Transverse colon (tissue), 4 donors: ENCODE results near the gene ANLN. TPM values are rescaled to one million over a fixed set of nuclear protein-coding genes. Genes with fewer than 3 reads are reported as not detected.

Experiments
- DNase-seq: peaks from one replicate; pipeline ENCODE4 v3.0.0-alpha.2; 2019
- H3K27ac ChIP-seq, 4 donors: fragments of 200-600 bp; sonication (generic); 2 replicates each; pipeline ENCODE4 v1.5.1; 2016 to 2018; ENCODE audit warnings: inconsistent platforms in 4 of 4
- H3K27me3 ChIP-seq: fragments of 200-600 bp; sonication (generic); 2 replicates; pipeline ENCODE4 v1.5.1; 2017; ENCODE audit warnings: inconsistent platforms
- H3K36me3 ChIP-seq, 4 donors: fragments of 200-600 bp; sonication (generic); 2 replicates each; pipeline ENCODE4 v1.5.1; 2017 to 2019; ENCODE audit warnings: inconsistent platforms in 4 of 4
- H3K4me1 ChIP-seq, 4 donors: fragments of 200-600 bp; sonication (generic); 2 replicates each; pipeline ENCODE4 v1.5.1; 2017 to 2020; ENCODE audit warnings: inconsistent platforms in 4 of 4
- H3K4me3 ChIP-seq, 4 donors: fragments of 200-600 bp; sonication (generic); 1 replicate in 1 of 4; 2 replicates in 3 of 4; pipeline versions ENCODE4 v1.5.1 to v1.6.1; 2017 to 2019; ENCODE audit warnings: inconsistent platforms in 4 of 4
- H3K9me3 ChIP-seq, 2 donors: fragments of 200-600 bp; sonication (generic); 2 replicates each; pipeline ENCODE4 v1.5.1; 2017 to 2019; ENCODE audit warnings: inconsistent platforms in 2 of 2
- EP300 ChIP-seq: sonication (generic); formaldehyde crosslinking; IDR thresholded peaks from one replicate; pipeline ENCODE4 v1.6.1; 2017; ENCODE audit warnings: antibody characterized with exemption, low read depth
- POLR2A ChIP-seq: fragments of 450-650 bp; IDR thresholded peaks from one replicate; pipeline ENCODE4 v1.6.1; 2016; ENCODE audit warnings: antibody characterized with exemption, mild to moderate bottlenecking, moderate library complexity
- POLR2AphosphoS5 ChIP-seq, 3 donors: sonication (generic); formaldehyde crosslinking; IDR thresholded peaks; one replicate each; pipeline ENCODE4 v1.6.1; 2016; ENCODE audit warnings: antibody characterized with exemption in 3 of 3
- WGBS, 2 donors: methylation state at CpG; one replicate each; pipeline ENCODE4 v1.1.5; 2018; ENCODE audit warnings: low coverage in 1 of 2; 5-methylcytosine and 5-hydroxymethylcytosine counted together
- in situ Hi-C, 4 donors: fragments of 200-750 bp; cut with MboI; loops; one replicate each; pipeline versions ENCODE4 v1.15.0 to v1.15.1; 2017; ENCODE audit warnings: low sequenced_read_pairs in 3 of 4, low pct_ligation_motif_present in 1 of 4, low pct_unique_long_range_greater_than_20kb in 1 of 4
- intact Hi-C: fragments of 100-400 bp; cut with DNase I; formaldehyde crosslinking; loops from one replicate; pipeline ENCODE4 v1.15.1; 2023; ENCODE audit warnings: low total_unique reads
- total RNA-seq, 4 donors: library from RNA; depleted of rRNA; stranded (reverse); fragments of >200 nt; gene quantifications; one replicate each; pipeline ENCODE4 v1.1.0, GENCODE V29; 2016
- TF ChIP-seq, protein P1 (sequence below), 5 experiments: fragments of 200-600 bp in 3 of 5; fragments of 450-650 bp in 2 of 5; sonication (generic) in 3 of 5; IDR thresholded peaks; 1 replicate in 2 of 5; 2 replicates in 3 of 5; pipeline ENCODE4 v1.5.1; 2016 to 2017; ENCODE audit warnings: antibody characterized with exemption in 5 of 5, inconsistent platforms in 3 of 5, mild to moderate bottlenecking in 2 of 5, moderate library complexity in 1 of 5

The ANLN gene
- total RNA-seq, 4 donors from 2014 or later, result 0.37 to 97.1 (median 5.7) TPM

- WGBS, 2 donors, result 86 to 98% methylated on average over 4 of the region's 4 CpGs
- no peak overlapping the region for H3K27ac ChIP-seq
Observed at GRCh38 chr7:36396150-36396549, 6.5 kb downstream of the ANLN start.

GRCh38 chr7:36400036-36400435, 10.4 kb downstream of the ANLN start:
- Histone ChIP-seq H3K9me3 (no peaks in the 10 kb centered on the region), H3K4me1 (peaks cover 0 to 5% (median 2%) of the 10 kb centered on the region in 4 donors), H3K27me3 (no peaks in the 10 kb centered on the region), H3K36me3 (no peaks in the 10 kb centered on the region), H3K4me3 (no peak overlapping the region), H3K27ac (no peak overlapping the region)
- no peak for DNase-seq
- in situ Hi-C loops, result no loop called here
- intact Hi-C loops, result no loop called here
- TF ChIP-seq POLR2AphosphoS5 (IDR thresholded peaks at IDR 0.05) (no peak), POLR2A (no peak)
- TF ChIP-seq, protein P1, sequence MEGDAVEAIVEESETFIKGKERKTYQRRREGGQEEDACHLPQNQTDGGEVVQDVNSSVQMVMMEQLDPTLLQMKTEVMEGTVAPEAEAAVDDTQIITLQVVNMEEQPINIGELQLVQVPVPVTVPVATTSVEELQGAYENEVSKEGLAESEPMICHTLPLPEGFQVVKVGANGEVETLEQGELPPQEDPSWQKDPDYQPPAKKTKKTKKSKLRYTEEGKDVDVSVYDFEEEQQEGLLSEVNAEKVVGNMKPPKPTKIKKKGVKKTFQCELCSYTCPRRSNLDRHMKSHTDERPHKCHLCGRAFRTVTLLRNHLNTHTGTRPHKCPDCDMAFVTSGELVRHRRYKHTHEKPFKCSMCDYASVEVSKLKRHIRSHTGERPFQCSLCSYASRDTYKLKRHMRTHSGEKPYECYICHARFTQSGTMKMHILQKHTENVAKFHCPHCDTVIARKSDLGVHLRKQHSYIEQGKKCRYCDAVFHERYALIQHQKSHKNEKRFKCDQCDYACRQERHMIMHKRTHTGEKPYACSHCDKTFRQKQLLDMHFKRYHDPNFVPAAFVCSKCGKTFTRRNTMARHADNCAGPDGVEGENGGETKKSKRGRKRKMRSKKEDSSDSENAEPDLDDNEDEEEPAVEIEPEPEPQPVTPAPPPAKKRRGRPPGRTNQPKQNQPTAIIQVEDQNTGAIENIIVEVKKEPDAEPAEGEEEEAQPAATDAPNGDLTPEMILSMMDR (IDR thresholded peaks at IDR 0.05), result no peak
- WGBS, 2 donors, result 69 to 82% methylated on average over 2 to 3 of the region's 3 CpGs

More at GRCh38 chr7:36396150-36396549, 6.5 kb downstream of the ANLN start:
- DNase-seq, result no peak
- Histone ChIP-seq H3K9me3 (no peaks in the 10 kb centered on the region), H3K4me3 (no peak overlapping the region), H3K36me3 (no peaks in the 10 kb centered on the region), H3K27me3 (no peaks in the 10 kb centered on the region), H3K4me1 (peaks cover 0 to 11% (median 5%) of the 10 kb centered on the region in 4 donors)
- in situ Hi-C loops (no loop called here), intact Hi-C loops (loop anchor here (5.0 kb wide), 1 partner anchor 524 kb away; no protein-coding TSS in a partner anchor)
- TF ChIP-seq EP300, result no peak
- no peak for TF ChIP-seq POLR2AphosphoS5 (IDR thresholded peaks at IDR 0.05)
- TF ChIP-seq, protein P1 (IDR thresholded peaks at IDR 0.05), result no peak
- no peak for TF ChIP-seq POLR2A

GRCh38 chr7:36400606-36401005, 10.9 kb downstream of the ANLN start:
- Histone ChIP-seq H3K27me3 (no peaks in the 10 kb centered on the region), H3K4me1 (peaks cover 0 to 8% (median 2%) of the 10 kb centered on the region in 4 donors), H3K36me3 (no peaks in the 10 kb centered on the region), H3K9me3 (no peaks in the 10 kb centered on the region), H3K4me3 (no peak overlapping the region), H3K27ac (no peak overlapping the region)
- TF ChIP-seq, protein P1 (IDR thresholded peaks at IDR 0.05), result no peak
- TF ChIP-seq POLR2AphosphoS5 (IDR thresholded peaks at IDR 0.05) (no peak), POLR2A (no peak), EP300 (no peak)
- in situ Hi-C loops, result no loop called here
- 100% methylated on average over 3 of the region's 3 CpGs; no CpG with 5 or more reads in 1 of the 2 donors for WGBS, 2 donors
- DNase-seq, result no peak
- intact Hi-C loops, result no loop called here

DNA sequence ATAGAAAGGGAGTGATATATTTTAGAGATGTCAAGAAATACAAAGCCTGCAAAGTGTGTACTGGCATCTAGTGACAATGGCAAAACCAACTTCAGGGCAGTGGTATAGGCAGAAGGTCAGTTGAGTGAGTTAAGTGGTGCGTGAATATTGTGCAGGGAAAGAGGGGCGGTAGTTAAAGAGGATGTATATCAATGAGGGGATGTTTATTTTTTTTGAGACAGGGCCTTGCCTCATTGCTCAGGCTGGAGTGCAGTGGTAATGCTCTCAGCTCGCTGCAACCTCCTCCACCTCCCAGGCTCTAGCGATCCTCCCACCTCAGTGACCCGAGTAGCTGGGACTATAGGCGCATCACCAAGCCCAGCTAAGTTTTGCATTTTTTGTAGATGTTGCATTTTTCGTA, 13.8 kb downstream of the ANLN start:
- no peak for DNase-seq
- no peaks in the 10 kb centered on the region for H3K36me3 ChIP-seq
- H3K4me3 ChIP-seq, result no peak overlapping the region
- H3K4me1 ChIP-seq, result peaks cover 0 to 8% (median 2%) of the 10 kb centered on the region in 4 donors
- H3K27ac ChIP-seq, result no peak overlapping the region
- no peaks in the 10 kb centered on the region for H3K27me3 ChIP-seq
- no peak for TF ChIP-seq POLR2A
- TF ChIP-seq POLR2AphosphoS5 (IDR thresholded peaks at IDR 0.05), result no peak
- TF ChIP-seq, protein P1 (IDR thresholded peaks at IDR 0.05), result no peak
- no peak for TF ChIP-seq EP300
- H3K9me3 ChIP-seq, result no peaks in the 10 kb centered on the region
- 96 to 100% methylated on average over 2 to 7 of the region's 7 CpGs for WGBS, 2 donors
- in situ Hi-C loops, result no loop called here
- intact Hi-C loops, result no loop called here
